Activated CD4-positive, CD25-positive, alpha-beta regulatory T cell (primary cell): ENCODE results near the gene TCF12.

ENCODE experiments used
- DNase-seq, 4 experiments: peaks; one replicate each; lab custom pipeline; 2025; lab: John Stamatoyannopoulos, UW

TCF12 gene

GRCh38 chr15:57169643-57170042 is 251.2 kb downstream of the TCF12 start:
- DNase-seq = no peak

- no peak for DNase-seq
Measured at GRCh38 chr15:57171426-57171825, 253.0 kb downstream of the TCF12 start.

- no peak for DNase-seq
Measured at GRCh38 chr15:57172925-57173324, 254.5 kb downstream of the TCF12 start.

GRCh38 chr15:57183041-57183440 is 264.6 kb downstream of the TCF12 start:
- DNase-seq = no peak

GRCh38 chr15:57183614-57184344 is 265.3 kb downstream of the TCF12 start:
- no peak for DNase-seq

GRCh38 chr15:57184502-57184901 is 266.1 kb downstream of the TCF12 start:
- DNase-seq = no peak

- DNase-seq = no peak
Measured at GRCh38 chr15:57185507-57186074, 267.1 kb downstream of the TCF12 start.

- no peak for DNase-seq
Measured at GRCh38 chr15:57189466-57189865, 271.0 kb downstream of the TCF12 start.

GRCh38 chr15:57190208-57190607 is 271.8 kb downstream of the TCF12 start:
- no peak for DNase-seq

- DNase-seq = no peak
Measured at GRCh38 chr15:57193161-57193560, 274.7 kb downstream of the TCF12 start.

- no peak for DNase-seq
Measured at GRCh38 chr15:57195326-57195725, 276.9 kb downstream of the TCF12 start.

GRCh38 chr15:57196865-57197264 is 278.4 kb downstream of the TCF12 start:
- no peak for DNase-seq

GRCh38 chr15:57198131-57198530 is 279.7 kb downstream of the TCF12 start:
- DNase-seq = no peak

- no peak for DNase-seq
Measured at GRCh38 chr15:57198654-57199291, 280.3 kb downstream of the TCF12 start.

GRCh38 chr15:57201578-57201977 is 283.1 kb downstream of the TCF12 start:
- no peak for DNase-seq

GRCh38 chr15:57203906-57204305 is 285.5 kb downstream of the TCF12 start:
- no peak for DNase-seq

- DNase-seq = no peak
Measured at GRCh38 chr15:57205027-57205855, 286.8 kb downstream of the TCF12 start.

GRCh38 chr15:57205996-57206395 is 287.6 kb downstream of the TCF12 start:
- DNase-seq = no peak

GRCh38 chr15:57213862-57214261 is 295.4 kb downstream of the TCF12 start:
- no peak for DNase-seq

- no peak for DNase-seq
Measured at GRCh38 chr15:57215326-57215725, 296.9 kb downstream of the TCF12 start.

GRCh38 chr15:57215881-57216280 is 297.4 kb downstream of the TCF12 start:
- no peak for DNase-seq

GRCh38 chr15:57216288-57216687 is 297.8 kb downstream of the TCF12 start:
- DNase-seq = no peak
